HL-60/S4 (cell line): ENCODE results near the gene ZNF554.

ENCODE experiments used
- in situ Hi-C: fragments of 300-500 bp; cut with MboI; formaldehyde crosslinking; loops from 2 replicates; pipeline ENCODE4 v1.14.3; 2022; ENCODE audit warnings: low sequenced_read_pairs

The ZNF554 gene

GRCh38 chr19:2823646-2824045 lies 4.0 kb downstream of the ZNF554 start:
- in situ Hi-C loops: no loop called here

- in situ Hi-C loops: no loop called here
Measured at GRCh38 chr19:2824129-2824528, 4.5 kb downstream of the ZNF554 start.

GRCh38 chr19:2827022-2827421 lies 7.4 kb downstream of the ZNF554 start:
- in situ Hi-C loops: no loop called here

- in situ Hi-C loops: no loop called here
Measured at GRCh38 chr19:2827840-2828489, 8.3 kb downstream of the ZNF554 start.

GRCh38 chr19:2834294-2834871 lies 14.7 kb downstream of the ZNF554 start:
- in situ Hi-C loops: no loop called here

GRCh38 chr19:2837430-2837829 lies 17.8 kb downstream of the ZNF554 start:
- in situ Hi-C loops: no loop called here

- in situ Hi-C loops: no loop called here
Measured at GRCh38 chr19:2840794-2841791, 21.4 kb downstream of the ZNF554 start, which contains the start of gene ZNF555. Gene ZNF555, plus strand, starts transcription at chr19:2841475. Its CDS starts 98 bp downstream, at chr19:2841573.

GRCh38 chr19:2841855-2842574 lies 22.3 kb downstream of the ZNF554 start:
- in situ Hi-C loops: no loop called here

GRCh38 chr19:2845107-2845506 lies 25.4 kb downstream of the ZNF554 start:
- in situ Hi-C loops: no loop called here

- in situ Hi-C loops: no loop called here
Measured at GRCh38 chr19:2846180-2846894, 26.7 kb downstream of the ZNF554 start.

- in situ Hi-C loops: no loop called here
Measured at GRCh38 chr19:2847507-2847906, 27.8 kb downstream of the ZNF554 start.

GRCh38 chr19:2848616-2849015 lies 28.9 kb downstream of the ZNF554 start:
- in situ Hi-C loops: no loop called here

GRCh38 chr19:2850256-2850925 lies 30.7 kb downstream of the ZNF554 start:
- in situ Hi-C loops: no loop called here

- in situ Hi-C loops: no loop called here
Measured at GRCh38 chr19:2852598-2852997, 32.9 kb downstream of the ZNF554 start.

GRCh38 chr19:2853015-2853606 lies 33.4 kb downstream of the ZNF554 start:
- in situ Hi-C loops: no loop called here

GRCh38 chr19:2854849-2855248 lies 35.2 kb downstream of the ZNF554 start:
- in situ Hi-C loops: no loop called here

- in situ Hi-C loops: no loop called here
Measured at GRCh38 chr19:2856457-2857050, 36.9 kb downstream of the ZNF554 start.

GRCh38 chr19:2858864-2859263 lies 39.2 kb downstream of the ZNF554 start:
- in situ Hi-C loops: no loop called here

GRCh38 chr19:2863816-2864215 lies 44.1 kb downstream of the ZNF554 start:
- in situ Hi-C loops: no loop called here
